Activated CD4-positive, alpha-beta T cell treated with anti-CD3 and anti-CD28 coated beads for 24 hours (primary cell): ENCODE data around the gene NAA60.

Experiments
- DNase-seq, 2 donors: peaks; one replicate each; pipeline ENCODE4 v3.0.0-alpha.2; 2020; ENCODE audit warnings: low read depth in 2 of 2

The NAA60 gene

GRCh38 chr16:3443108-3444031, at the start of gene NAA60, which contains the start of gene ZNF597:
Gene NAA60, plus strand, starts transcription at chr16:3443680. Its CDS starts 32,548 bp downstream, at chr16:3476228.
Gene ZNF597, minus strand, starts transcription at chr16:3443504. Its CDS starts 351 bp downstream, at chr16:3443153.
- DNase-seq, result peak; percentile 53 to 59

DNA sequence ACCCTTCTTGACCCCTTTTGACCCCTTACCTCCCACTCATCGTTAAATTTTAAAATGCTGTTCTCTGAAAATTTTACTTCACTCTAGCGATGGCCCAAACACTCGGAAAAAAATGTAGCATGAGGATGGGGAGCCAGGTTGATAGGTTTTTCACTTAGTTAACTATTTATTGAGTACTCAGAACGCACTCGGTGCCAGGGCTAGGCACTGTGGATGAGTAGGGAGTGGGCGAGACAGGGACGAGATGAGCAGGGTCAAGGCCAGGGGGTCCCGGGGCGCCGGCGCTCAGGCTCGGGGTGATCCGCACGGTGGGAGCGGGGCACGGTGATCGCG, 43.1 kb upstream of the NAA60 start:
- no peak for DNase-seq

DNA sequence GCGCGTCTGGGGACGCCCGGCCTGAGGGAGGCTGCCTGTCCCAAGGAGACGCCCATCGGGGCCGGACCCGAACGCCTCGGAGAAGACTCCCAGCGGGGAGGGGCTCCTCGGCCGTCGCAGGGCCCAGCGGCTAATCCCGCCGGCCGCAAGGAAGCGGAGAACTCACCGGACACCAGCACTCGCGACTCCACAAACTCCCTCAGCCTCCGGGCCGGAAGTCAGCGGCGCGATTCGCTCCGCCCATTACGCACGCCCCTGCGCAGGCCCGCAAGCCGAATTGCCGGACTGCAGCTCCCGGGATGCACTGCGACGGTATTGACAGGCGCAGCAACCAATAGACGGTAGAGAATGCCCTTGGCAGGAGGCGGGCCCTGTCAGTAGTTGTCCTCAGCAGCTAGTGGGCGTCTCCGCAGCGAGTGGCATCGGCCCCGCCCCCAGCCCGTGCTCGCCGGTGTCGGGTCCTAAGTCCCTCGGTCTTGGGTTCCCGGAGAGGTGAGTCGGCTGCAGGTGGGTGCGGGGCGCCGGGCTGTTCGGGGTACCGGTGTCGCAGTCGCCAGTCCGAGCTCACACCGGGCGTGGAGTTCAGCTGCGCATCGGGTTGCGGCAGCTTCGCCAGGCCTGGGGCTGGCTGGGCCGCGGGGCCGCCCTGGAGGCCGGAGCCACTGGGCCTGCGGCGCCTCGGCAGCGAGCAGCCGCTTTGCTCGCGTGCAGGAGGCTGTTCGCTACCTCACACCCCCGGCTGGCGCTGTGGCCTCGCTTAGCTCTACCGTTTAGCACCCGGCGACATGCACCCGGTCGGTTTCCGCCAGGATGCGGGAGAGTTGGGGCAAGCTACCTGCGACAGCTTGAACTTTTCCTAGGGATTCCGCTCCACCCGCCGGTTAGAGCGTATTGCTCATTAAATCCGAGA, 42.4 kb upstream of the NAA60 start, which contains the start of the genes ZNF174 and ZSCAN32:
TSS of gene ZNF174 (plus strand) at position 437 of the 910 bp plus-strand sequence. CDS start 790 bp downstream, outside the sequence.
TSS of gene ZSCAN32 (minus strand) at position 226 of the 910 bp plus-strand sequence. CDS start 3,447 bp downstream, outside the sequence.
- DNase-seq, result peak; percentile 97 to 98

DNA sequence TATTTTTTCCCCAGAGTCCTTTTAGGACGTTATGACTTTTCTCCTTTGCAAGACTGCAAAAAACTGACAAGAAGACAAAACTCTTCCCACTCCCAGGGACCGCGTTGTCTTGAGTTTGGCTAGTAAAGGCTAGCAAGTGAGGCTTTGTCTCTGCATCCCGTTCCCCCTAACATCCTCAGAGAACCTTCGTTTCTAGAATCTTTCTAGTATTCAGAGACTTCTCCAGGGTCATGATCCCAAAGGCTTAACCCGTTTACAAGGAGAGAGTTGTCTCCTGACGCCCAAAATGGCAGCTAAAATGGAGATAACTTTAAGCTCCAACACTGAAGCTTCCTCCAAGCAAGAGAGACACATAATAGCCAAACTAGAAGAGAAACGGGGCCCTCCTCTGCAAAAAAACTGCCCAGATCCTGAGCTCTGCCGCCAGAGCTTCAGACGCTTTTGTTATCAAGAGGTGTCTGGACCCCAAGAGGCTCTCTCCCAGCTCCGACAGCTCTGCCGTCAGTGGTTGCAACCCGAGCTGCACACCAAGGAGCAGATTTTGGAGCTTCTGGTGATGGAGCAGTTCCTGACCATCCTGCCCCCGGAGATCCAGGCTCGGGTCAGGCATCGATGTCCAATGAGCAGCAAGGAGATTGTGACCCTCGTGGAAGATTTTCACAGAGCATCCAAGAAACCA, 41.6 kb upstream of the NAA60 start:
- no peak for DNase-seq

DNA sequence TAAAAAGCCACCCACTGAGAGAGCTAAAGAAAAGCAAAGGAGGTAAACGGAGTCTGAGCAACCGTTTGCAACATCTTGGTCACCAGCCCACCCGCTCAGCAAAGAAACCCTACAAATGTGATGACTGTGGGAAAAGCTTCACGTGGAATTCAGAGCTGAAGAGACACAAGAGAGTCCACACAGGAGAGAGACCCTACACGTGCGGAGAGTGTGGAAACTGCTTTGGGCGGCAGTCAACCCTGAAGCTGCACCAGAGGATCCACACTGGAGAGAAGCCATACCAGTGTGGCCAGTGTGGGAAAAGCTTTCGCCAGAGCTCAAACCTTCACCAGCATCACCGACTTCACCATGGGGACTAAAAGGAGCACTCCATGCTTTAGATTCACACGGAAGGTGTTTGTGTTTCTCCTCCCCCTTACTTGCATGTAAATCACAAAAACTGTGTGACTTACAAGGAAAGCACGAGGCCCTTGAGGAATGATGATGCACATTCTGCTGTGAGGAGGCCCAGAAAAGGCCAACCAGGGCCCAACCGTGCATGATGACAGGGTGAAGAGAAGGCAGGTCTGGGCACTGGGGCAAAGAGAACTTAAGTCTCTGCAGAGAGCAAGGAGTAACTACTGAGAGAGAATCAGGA, 34.8 kb upstream of the NAA60 start:
- no peak for DNase-seq

- no peak for DNase-seq
Measured at GRCh38 chr16:3413730-3414379, 29.6 kb upstream of the NAA60 start.

DNA sequence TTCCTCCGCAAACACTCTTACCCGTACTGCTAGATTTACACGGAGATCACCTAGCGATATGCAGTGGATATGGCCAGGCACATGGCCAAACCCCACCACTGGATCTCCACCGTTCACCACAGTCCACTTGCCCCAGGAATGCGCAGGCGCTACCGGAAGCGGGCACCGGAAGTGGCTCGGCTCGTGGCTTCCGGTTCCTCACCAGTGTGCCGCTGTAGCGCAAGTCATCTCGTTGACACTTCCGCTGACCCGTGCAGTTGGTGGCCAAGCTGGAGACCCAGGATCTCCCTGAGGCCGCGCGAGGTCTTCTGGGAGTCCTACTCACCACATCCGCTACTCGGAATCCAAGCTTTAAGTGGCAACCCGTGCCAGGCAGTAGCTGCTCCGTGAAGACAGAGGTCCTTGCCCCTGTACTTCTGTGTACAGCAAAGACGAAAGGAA, 11.7 kb upstream of the NAA60 start:
- DNase-seq, result peak; percentile 41 to 50

GRCh38 chr16:3434373-3434772, 9.1 kb upstream of the NAA60 start:
- no peak for DNase-seq

DNA sequence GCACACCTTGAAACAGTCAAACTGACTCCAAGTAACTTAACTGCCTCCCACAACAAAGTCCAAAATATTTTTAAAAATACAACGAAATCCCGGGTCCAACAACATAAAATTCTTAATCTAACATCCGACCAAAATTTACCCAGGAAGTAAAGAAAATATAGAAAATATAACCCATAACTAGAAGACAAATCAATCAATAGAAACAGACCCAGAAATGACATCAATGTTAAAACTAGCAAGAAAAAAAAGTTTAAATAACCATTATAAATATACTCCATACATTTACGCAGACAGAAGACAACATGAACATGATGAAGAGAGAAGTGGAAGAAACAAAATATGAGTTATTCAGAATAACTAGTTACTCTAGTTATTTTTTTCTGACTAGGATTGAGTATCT, 3.8 kb upstream of the NAA60 start:
- DNase-seq, result no peak

GRCh38 chr16:3444032-3444388, 530 bp downstream of the NAA60 start:
- peak in 1 of 2 donors; percentile 10 for DNase-seq

GRCh38 chr16:3454093-3454492, 10.6 kb downstream of the NAA60 start:
- no peak for DNase-seq

DNA sequence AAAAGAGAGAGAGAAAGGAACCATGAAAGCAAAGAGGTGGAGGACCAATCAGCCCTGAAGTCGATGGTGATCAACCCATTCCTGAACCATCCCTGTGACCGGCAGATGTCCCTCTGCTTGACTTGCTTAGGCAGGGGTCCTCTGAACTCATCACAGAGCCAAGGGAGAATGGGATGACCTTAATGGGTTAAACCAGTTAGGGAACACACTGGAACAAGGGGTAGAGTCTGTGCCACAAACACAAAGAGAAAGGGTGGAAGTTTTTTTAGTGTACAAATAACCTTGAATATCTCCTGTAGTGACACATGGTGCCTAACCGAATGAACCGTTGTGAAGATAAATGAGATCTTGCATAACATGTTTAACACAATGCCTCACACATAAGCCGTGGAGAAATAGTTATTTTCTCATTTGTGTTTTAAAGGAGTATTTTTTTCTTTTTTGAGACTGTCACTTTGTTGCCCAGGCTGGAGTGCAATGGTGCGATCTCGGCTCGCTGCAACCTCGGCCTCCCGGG, 11.2 kb downstream of the NAA60 start:
- no peak for DNase-seq

- peak; percentile 80 to 83 for DNase-seq
Measured at GRCh38 chr16:3457434-3458252, 14.2 kb downstream of the NAA60 start.

- DNase-seq, result no peak
Measured at GRCh38 chr16:3458278-3458851, 14.9 kb downstream of the NAA60 start.

DNA sequence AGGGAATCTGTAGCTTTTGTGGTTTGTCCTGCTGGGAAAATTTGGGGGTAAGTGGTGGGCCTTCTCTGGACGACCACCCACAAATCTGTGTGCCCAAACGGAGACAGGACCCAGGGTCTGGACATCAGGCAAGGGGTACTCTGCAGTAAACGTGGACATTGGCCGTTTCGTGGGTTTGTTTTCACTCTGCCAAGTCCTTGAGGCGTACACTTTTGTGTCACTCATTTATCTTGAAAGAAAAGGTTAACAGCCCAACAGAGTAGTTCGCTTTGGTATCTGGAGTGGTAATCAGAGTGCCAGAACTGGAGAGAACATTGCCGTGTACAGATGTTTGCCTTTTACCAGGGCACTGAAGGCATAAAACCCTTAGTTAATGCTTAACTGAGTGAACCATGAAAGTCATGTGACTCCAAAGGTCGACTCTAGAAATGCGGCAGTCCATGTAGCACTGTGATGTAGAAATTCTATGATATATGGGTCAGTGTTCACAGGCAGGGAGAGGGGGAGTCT, 15.4 kb downstream of the NAA60 start:
- DNase-seq, result no peak

DNA sequence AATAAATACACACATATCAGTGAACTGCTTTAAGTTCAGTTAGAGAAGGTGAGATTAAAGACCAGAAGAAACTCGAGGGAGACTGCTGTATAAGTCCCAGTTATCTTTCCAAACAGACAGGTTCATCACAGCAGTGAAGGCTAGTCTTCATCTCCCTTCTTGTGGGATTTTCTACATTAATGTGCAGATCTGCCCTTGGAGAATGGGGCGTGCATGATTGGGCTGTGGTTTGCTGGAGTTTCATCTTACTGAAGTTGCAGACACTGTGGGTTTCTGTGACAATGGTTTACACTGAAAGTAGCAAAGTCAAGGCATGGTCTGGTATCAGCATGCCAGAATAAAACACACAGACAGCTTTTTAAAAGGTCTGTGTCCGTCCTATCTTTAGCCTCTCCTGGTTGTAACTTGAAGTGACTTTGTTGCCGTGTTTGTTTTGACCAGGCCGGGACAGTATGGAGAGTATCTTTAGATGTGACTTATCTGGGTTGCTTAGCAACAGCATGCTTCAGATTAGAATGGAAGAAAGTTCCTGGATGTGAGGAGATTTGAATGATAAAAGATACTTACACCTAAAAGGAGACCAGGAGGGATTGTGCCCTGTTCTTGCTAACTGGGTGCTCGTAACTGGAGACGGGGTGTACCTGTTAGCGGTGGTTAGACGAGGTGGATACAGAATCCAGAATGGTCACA, 16.1 kb downstream of the NAA60 start:
- no peak for DNase-seq

GRCh38 chr16:3460121-3460520, 16.6 kb downstream of the NAA60 start:
- no peak for DNase-seq

GRCh38 chr16:3460585-3460984, 17.1 kb downstream of the NAA60 start:
- no peak for DNase-seq
